T47D (cell line): ENCODE results near the gene IL36RN.

ENCODE experiments used
- DNase-seq, 2 experiments: peaks; one replicate each; pipeline versions ENCODE4 v3.0.0 to v3.0.0-alpha.2; 2011 to 2012; ENCODE audit warnings: low read depth in 1 of 2, low spot score in 1 of 2
- JUND ChIP-seq: IDR thresholded peaks from 2 replicates; pipeline ENCODE4 v1.6.1; 2012; ENCODE audit warnings: low read depth
- in situ Hi-C: cut with HindIII; loops from 2 replicates; pipeline ENCODE4 v1.10.0; 2016; ENCODE audit warnings: low sequenced_read_pairs, low pct_unique_long_range_greater_than_20kb

IL36RN gene

DNA sequence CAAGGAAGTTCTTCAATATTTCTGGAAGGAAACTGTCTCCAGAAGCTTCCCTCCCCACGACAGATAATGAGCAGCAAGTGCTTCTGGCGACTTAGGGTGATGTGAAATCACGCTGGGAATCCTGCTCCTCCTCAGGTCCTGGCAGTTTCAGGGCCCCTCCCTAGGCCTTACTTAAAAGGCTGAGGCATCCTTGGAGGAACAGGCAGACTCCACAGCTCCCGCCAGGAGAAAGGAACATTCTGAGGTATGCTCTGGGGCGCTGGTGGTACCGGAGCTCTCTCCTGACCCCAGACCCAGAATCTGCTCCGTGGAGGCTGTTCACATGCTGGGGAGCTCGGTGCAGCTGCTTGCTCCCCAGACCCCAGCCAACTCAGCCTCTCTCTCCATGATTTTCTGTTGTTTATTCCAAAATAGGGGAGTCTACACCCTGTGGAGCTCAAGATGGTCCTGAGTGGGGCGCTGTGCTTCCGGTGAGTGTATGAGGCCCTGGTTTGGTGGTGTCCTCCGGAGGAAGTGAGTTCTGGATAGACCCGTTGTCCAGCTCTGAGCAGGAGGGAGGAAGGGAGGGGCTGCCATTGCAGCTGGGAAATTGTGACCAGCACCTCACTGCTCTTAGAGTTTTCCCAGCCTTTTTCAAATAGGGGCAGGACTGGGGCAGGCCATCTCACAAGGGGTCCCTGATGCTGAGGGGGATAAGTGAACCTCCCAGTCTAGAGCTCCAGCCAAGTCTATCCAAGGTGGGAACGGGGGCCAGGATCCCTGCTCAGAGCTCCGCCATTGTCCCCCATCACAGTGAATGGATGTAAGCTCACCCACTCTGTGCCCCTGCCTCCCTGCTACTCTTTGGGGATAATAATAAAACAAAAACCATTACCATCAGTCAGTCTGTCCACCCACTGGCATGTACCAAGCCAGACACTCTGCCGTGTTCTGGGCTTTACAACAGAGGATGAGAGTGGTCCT is at the start of gene IL36RN:
TSS of gene IL36RN (plus strand) at position 201 of the 963 bp plus-strand sequence. CDS start at position 442, 241 bp downstream.
- DNase-seq: no peak
- no peak for TF ChIP-seq JUND
- in situ Hi-C loops: no loop called here

- no peak for DNase-seq
- TF ChIP-seq JUND: no peak
- in situ Hi-C loops: no loop called here
Measured at GRCh38 chr2:113009622-113010021, 49.4 kb upstream of the IL36RN start.

DNA sequence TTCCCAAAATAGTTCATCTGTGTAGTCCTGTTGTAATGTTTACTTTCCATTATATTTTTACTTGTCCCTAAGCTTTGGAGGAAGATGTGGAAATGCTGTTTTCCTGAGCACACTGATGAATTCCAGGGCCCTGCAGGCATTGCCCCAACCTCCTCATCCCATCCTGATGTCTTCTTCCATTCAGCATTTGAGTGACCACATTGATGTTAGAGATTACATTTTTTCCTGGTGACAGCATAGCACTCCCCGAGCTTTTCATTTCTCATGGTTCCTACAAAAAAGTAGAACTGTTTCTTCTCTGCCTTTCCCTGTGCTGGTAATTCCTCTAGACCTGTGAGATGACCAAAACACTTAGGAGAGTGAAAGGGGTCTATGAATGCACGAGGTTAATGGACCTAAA is 48.9 kb upstream of the IL36RN start:
- TF ChIP-seq JUND: no peak
- no peak for DNase-seq
- in situ Hi-C loops: no loop called here

- in situ Hi-C loops: no loop called here
- no peak for DNase-seq
- TF ChIP-seq JUND: no peak
Measured at GRCh38 chr2:113011108-113011507, 47.9 kb upstream of the IL36RN start.

DNA sequence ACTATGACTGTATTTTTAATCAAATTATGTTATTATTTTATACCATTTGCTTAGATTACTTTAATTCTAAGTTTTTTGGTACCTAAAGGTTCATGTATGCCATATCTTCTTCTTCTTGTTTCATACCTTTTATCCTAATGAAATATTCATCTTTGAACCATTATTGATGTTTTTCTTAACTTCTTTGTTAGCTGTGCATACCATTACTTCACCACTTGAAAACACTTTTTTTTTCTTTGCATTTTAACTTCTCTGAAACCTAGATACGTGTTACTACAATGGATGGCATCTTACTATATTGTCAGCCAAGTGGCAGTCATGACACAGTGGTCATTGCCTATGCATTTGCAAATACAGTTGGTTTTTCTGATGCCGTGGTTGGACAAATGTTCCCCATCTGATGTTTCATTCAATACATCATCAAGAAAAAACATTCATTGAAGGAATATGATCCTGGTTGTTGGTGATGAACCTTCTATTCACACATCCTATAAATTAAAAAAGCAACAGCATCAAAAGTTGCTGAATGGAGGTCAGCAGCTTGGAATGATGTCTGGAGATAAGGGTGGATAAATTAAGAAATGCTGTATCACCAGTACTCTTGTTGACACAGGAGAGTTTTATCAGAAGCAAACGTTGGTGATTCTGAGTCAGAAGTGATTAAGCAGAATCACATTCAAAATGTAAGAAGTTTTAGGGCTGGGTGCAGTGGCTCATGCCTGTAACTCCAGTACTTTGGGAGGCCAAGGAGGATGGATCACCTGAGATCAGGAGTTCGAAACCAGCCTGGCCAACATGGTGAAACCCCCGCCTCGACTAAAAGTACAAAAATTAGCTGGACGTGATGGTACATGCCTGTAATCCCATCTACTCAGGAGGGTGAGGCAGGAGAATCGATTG is 46.3 kb upstream of the IL36RN start:
- no peak for DNase-seq
- in situ Hi-C loops: no loop called here
- no peak for TF ChIP-seq JUND

DNA sequence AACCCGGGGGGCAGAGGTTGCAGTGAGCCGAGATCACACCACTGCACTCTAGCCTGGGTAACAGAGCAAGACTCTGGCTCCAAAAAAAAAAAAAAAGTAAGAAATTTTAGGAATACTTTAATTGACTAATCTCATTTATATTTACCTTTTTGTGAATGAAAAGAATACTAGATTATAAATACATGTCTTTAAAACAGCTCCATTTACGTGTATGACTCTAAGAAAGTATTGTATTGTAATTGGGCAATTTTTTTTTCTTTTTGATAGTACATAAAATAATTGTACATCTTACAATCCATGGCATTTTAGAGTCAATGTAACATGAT is 45.7 kb upstream of the IL36RN start:
- in situ Hi-C loops: no loop called here
- TF ChIP-seq JUND: no peak
- no peak for DNase-seq

GRCh38 chr2:113014067-113014466 is 44.9 kb upstream of the IL36RN start:
- no peak for DNase-seq
- TF ChIP-seq JUND: no peak
- in situ Hi-C loops: no loop called here

- in situ Hi-C loops: no loop called here
- no peak for TF ChIP-seq JUND
Measured at GRCh38 chr2:113015042-113015441, 44.0 kb upstream of the IL36RN start.

DNA sequence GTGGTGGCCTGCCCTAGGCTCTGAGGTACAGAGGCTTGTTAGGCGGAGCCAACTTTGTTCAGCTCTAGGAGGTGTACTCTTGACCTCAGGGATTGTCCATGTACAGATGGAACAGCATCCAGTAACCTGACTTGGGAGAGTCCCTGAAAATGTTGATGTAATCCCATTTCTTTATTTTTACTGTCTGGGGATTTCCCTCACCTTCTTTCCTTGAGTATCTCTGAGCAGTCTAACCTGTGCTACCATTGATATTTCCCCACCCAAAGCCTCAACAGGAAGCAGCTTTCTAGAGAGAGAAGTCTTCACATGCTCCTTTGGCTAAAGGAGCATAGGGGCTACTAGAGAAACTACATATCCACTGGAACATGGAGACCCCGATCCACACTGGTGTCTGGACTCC is 43.3 kb upstream of the IL36RN start:
- in situ Hi-C loops: no loop called here
- TF ChIP-seq JUND: no peak
- DNase-seq: no peak

More at GRCh38 chr2:113015042-113015441, 44.0 kb upstream of the IL36RN start:
- DNase-seq: no peak

GRCh38 chr2:113018509-113018908 is 40.5 kb upstream of the IL36RN start:
- DNase-seq: no peak
- no peak for TF ChIP-seq JUND
- in situ Hi-C loops: no loop called here

GRCh38 chr2:113021312-113021711 is 37.7 kb upstream of the IL36RN start:
- no peak for TF ChIP-seq JUND
- DNase-seq: no peak
- in situ Hi-C loops: no loop called here

GRCh38 chr2:113024764-113025163 is 34.2 kb upstream of the IL36RN start:
- DNase-seq: no peak
- in situ Hi-C loops: no loop called here
- no peak for TF ChIP-seq JUND

GRCh38 chr2:113025737-113026136 is 33.3 kb upstream of the IL36RN start:
- in situ Hi-C loops: no loop called here
- TF ChIP-seq JUND: no peak
- DNase-seq: no peak
